HepG2 (cell line): Measurements from ENCODE around the gene GPD1. TPM values are rescaled to one million over a fixed set of nuclear protein-coding genes. Genes with fewer than 3 reads are reported as not detected.

Experiments used
- AGO2 ChIP-seq: fragments of 200-400 bp; formaldehyde crosslinking; optimal IDR thresholded peaks from 2 replicates; pipeline ENCODE3; 2017; ENCODE audit warnings: mild to moderate bottlenecking, low read depth, low read length, moderate library complexity
- HMG20A ChIP-seq: IDR thresholded peaks from 2 replicates; pipeline ENCODE4 v1.6.1; 2016; ENCODE audit warnings: borderline replicate concordance
- REPIN1 ChIP-seq: sonication (generic); formaldehyde crosslinking; IDR thresholded peaks from 2 replicates; pipeline ENCODE4 v1.8.0; 2022; ENCODE audit warnings: missing genetic modification reagents, low read depth, mild to moderate bottlenecking, borderline replicate concordance
- TSC22D2 ChIP-seq: sonication (generic); formaldehyde crosslinking; IDR thresholded peaks from 2 replicates; pipeline ENCODE4 v1.5.1; 2020; ENCODE audit warnings: missing genetic modification reagents, mild to moderate bottlenecking, borderline replicate concordance
- ZFP1 ChIP-seq: IDR thresholded peaks from 2 replicates; pipeline ENCODE4 v1.6.1; 2016
- ZNF354B ChIP-seq: sonication (generic); formaldehyde crosslinking; IDR thresholded peaks from 2 replicates; pipeline ENCODE4 v1.8.0; 2022; ENCODE audit warnings: mild to moderate bottlenecking, missing genetic modification reagents
- polyA plus RNA-seq, 8 experiments: library from polyadenylated mRNA; depleted of rRNA in 3 of 8; stranded (reverse) in 7 of 8; unstranded in 1 of 8; fragments of >200 nt; fragmentation: Illumina TruSeq in 4 of 8; extraction: Trizol in 4 of 8; gene quantifications; 2 replicates each; pipeline versions ENCODE4 v1.2.1 to v1.2.3, GENCODE V29; 2011 to 2016; ENCODE audit warnings: low read depth in 4 of 8, missing spikeins in 1 of 8, mixed read lengths in 1 of 8; ENCODE audit not compliant: insufficient read depth in 1 of 8
- total RNA-seq, 5 experiments: library from RNA; depleted of rRNA; stranded (reverse); fragments of >200 nt; fragmentation: Illumina TruSeq; extraction: Trizol; gene quantifications; 2 replicates each; pipeline ENCODE4 v1.2.3, GENCODE V29; 2016; ENCODE audit warnings: low read depth in 1 of 5
- TF ChIP-seq, protein P1 (sequence below): sonication (generic); formaldehyde crosslinking; IDR thresholded peaks from 2 replicates; pipeline ENCODE4 v1.8.0; 2022; ENCODE audit warnings: missing genetic modification reagents, mild to moderate bottlenecking, moderate library complexity, borderline replicate concordance
- TF ChIP-seq, protein P2 (sequence below), 2 experiments: sonication (generic) in 1 of 2; formaldehyde crosslinking in 1 of 2; IDR thresholded peaks; 2 replicates each; pipeline versions ENCODE4 v1.4.0 to v1.6.1; 2016 to 2020; ENCODE audit warnings: borderline replicate concordance in 1 of 2, low read depth in 1 of 2, mild to moderate bottlenecking in 1 of 2, missing genetic modification reagents in 1 of 2

The GPD1 gene
- total and polyA plus RNA-seq, 2 of the 13 experiments (the other 11 are each of a cell fraction or from before 2014, with no cell fraction given): 3.7 to 30.6 TPM

DNA sequence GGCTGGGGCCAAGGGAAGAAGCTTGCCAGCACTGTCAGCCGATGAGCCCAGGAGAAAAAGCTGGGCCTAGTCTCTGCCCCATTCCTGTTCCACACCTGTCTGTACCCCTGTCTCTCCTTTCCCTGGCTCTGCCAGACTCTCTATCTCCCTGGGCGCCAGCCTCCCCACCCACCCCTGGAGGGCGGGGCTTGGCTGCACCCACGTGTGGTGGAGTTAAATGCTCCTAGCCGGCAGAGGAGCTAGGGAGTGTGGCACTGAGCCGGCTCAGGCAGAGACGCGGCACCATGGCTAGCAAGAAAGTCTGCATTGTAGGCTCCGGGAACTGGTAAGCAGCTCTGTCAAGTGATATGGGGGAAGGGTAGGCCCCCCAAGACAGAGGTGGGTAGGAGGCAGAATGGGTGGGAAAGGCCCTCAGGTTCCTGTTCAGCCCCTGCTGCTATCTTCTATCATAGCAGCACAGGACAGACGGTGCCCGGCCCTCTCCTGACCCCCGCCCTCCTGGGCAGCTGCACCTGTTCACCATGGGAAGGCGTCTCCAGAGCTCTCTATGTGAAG lies at the start of gene GPD1 (continued):
- TF ChIP-seq, protein P1, sequence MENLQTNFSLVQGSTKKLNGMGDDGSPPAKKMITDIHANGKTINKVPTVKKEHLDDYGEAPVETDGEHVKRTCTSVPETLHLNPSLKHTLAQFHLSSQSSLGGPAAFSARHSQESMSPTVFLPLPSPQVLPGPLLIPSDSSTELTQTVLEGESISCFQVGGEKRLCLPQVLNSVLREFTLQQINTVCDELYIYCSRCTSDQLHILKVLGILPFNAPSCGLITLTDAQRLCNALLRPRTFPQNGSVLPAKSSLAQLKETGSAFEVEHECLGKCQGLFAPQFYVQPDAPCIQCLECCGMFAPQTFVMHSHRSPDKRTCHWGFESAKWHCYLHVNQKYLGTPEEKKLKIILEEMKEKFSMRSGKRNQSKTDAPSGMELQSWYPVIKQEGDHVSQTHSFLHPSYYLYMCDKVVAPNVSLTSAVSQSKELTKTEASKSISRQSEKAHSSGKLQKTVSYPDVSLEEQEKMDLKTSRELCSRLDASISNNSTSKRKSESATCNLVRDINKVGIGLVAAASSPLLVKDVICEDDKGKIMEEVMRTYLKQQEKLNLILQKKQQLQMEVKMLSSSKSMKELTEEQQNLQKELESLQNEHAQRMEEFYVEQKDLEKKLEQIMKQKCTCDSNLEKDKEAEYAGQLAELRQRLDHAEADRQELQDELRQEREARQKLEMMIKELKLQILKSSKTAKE: no peak
- TF ChIP-seq, protein P2, sequence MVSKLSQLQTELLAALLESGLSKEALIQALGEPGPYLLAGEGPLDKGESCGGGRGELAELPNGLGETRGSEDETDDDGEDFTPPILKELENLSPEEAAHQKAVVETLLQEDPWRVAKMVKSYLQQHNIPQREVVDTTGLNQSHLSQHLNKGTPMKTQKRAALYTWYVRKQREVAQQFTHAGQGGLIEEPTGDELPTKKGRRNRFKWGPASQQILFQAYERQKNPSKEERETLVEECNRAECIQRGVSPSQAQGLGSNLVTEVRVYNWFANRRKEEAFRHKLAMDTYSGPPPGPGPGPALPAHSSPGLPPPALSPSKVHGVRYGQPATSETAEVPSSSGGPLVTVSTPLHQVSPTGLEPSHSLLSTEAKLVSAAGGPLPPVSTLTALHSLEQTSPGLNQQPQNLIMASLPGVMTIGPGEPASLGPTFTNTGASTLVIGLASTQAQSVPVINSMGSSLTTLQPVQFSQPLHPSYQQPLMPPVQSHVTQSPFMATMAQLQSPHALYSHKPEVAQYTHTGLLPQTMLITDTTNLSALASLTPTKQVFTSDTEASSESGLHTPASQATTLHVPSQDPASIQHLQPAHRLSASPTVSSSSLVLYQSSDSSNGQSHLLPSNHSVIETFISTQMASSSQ (IDR thresholded peaks at IDR 0.05; ENCODE audit: low read depth): no peak
- TF ChIP-seq, protein P2 (CRISPR knock-in tag; IDR thresholded peaks at IDR 0.05; ENCODE audit: borderline replicate concordance): no peak
- peak; percentile 61; the same call in 1 of the 2 replicates for TF ChIP-seq TSC22D2 (CRISPR knock-in tag)
- peak; percentile 81 for TF ChIP-seq AGO2
- TF ChIP-seq REPIN1: 0 out of 2 replicates have a peak, but pooled peaks have one; percentile 35
- TF ChIP-seq ZNF354B (CRISPR knock-in tag): no peak
- TF ChIP-seq HMG20A (CRISPR knock-in tag): 0 out of 2 replicates have a peak, but pooled peaks have one; percentile 12
- TF ChIP-seq ZFP1 (CRISPR knock-in tag): 0 out of 2 replicates have a peak, but pooled peaks have one; percentile 26
